ENCODE data around the gene PPM1H. TPM values are rescaled to one million over a fixed set of nuclear protein-coding genes. Genes with fewer than 3 reads are reported as not detected.

The PPM1H gene
- total RNA-seq, 1 donor from 2014 or later, result 0.49 TPM

DNA sequence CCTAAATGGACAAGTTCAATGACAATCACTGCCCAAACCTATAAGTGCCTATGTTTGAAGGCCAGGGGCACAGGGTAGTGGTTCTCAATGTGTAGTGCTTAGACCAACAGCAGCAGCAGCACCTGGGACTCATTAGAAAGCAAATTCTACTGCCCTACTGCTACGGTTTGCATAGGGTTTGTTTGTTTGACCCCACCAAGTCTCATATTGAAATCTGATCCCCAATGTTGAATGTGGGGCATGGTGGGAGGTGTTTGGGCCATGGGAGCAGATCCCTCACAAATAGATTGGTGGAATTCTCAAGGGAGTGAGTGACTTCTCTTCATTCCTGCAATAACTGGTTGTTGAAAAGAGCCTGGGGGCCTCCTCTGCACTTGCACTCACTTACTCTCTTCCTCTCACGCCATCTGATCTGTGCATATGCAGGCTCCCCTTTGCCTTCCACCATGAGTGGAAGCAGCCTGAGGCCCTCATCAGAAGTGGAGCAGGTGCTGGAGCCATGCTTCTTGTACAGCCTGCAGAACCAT is 39.5 kb downstream of the PPM1H start:
- H3K27ac ChIP-seq, result no peak overlapping the region
- no peaks in the 10 kb centered on the region for H3K36me3 ChIP-seq
- TF ChIP-seq, protein P1, sequence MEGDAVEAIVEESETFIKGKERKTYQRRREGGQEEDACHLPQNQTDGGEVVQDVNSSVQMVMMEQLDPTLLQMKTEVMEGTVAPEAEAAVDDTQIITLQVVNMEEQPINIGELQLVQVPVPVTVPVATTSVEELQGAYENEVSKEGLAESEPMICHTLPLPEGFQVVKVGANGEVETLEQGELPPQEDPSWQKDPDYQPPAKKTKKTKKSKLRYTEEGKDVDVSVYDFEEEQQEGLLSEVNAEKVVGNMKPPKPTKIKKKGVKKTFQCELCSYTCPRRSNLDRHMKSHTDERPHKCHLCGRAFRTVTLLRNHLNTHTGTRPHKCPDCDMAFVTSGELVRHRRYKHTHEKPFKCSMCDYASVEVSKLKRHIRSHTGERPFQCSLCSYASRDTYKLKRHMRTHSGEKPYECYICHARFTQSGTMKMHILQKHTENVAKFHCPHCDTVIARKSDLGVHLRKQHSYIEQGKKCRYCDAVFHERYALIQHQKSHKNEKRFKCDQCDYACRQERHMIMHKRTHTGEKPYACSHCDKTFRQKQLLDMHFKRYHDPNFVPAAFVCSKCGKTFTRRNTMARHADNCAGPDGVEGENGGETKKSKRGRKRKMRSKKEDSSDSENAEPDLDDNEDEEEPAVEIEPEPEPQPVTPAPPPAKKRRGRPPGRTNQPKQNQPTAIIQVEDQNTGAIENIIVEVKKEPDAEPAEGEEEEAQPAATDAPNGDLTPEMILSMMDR (IDR thresholded peaks at IDR 0.05), result no peak
- TF ChIP-seq POLR2AphosphoS5 (IDR thresholded peaks at IDR 0.05; ENCODE audit: insufficient read depth in 1 of 2, low read depth in 1 of 2) (no peak), POLR2A (IDR thresholded peaks at IDR 0.05) (no peak)
- no peak overlapping the region for H3K4me3 ChIP-seq
- intact Hi-C loops (cut with DNase I), result no loop called here
- no peaks in the 10 kb centered on the region for H3K27me3 ChIP-seq
- DNase-seq (ENCODE audit: extremely low spot score in 2 of 2), result no peak
- H3K9me3 ChIP-seq, result no peaks in the 10 kb centered on the region
- no peaks in the 10 kb centered on the region for H3K4me1 ChIP-seq

DNA sequence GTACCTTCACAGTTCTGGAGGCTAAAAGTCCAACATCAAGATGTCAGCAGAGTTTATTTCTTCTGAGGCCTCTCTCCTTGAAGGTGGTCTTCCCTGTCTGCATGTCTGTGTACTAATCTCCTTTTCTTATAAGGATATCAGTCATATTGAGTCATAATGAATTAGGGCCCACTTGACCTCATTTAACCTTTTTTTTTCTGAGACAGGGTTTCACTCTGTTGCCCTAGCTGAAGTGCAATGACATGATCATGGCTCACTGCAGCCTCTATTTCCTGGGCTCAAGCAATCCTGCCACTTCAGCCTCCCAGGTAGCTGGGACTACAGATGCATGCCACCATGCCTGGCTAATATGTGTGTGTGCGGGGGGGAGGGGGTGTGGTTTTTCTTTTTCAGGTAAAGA is 41.7 kb downstream of the PPM1H start:
- H3K4me3 ChIP-seq, result no peak overlapping the region
- no peaks in the 10 kb centered on the region for H3K4me1 ChIP-seq
- H3K27me3 ChIP-seq, result no peaks in the 10 kb centered on the region
- TF ChIP-seq, protein P1 (IDR thresholded peaks at IDR 0.05), result no peak
- TF ChIP-seq POLR2AphosphoS5 (IDR thresholded peaks at IDR 0.05; ENCODE audit: insufficient read depth in 1 of 2, low read depth in 1 of 2), result no peak
- TF ChIP-seq POLR2A (IDR thresholded peaks at IDR 0.05), result no peak
- no peak overlapping the region for H3K27ac ChIP-seq
- DNase-seq (ENCODE audit: extremely low spot score in 2 of 2), result no peak
- no peaks in the 10 kb centered on the region for H3K9me3 ChIP-seq
- intact Hi-C loops (cut with DNase I), result no loop called here
- H3K36me3 ChIP-seq, result no peaks in the 10 kb centered on the region

DNA sequence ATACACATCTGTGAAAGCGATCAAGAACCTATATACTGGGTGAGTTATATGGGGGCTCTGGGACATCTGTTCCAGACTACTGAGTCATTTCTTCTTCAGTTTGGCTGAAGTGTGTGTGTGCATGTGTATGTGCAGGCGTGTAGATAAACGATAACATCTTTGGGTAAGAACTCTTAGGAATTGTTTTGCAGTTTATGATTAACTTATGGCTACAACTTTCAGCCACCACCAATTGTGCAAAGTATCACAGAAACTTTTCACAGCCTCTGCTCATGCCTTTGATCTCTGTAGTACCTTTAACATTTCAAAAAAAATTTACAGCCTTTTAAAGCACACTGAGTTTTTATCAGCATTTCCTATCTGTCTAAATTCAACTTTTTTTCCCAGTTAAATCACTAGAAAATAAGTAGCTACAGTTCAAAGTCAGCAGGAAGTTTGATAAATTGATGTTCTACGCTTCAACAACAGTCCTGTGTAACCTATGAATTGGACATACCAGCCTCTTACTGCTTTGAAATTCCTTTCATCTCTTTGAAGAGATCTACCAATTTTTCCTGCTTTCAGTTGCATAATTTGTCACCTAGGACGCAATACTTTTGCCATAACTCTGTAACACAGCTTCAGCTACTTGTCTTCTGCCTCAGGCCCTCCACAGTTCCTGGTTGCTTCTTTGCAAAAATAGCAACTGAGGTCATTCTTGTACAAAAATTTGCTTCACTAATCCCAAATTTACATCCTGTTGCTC is 43.0 kb downstream of the PPM1H start:
- H3K4me1 ChIP-seq, result no peaks in the 10 kb centered on the region
- intact Hi-C loops (cut with DNase I), result no loop called here

DNA sequence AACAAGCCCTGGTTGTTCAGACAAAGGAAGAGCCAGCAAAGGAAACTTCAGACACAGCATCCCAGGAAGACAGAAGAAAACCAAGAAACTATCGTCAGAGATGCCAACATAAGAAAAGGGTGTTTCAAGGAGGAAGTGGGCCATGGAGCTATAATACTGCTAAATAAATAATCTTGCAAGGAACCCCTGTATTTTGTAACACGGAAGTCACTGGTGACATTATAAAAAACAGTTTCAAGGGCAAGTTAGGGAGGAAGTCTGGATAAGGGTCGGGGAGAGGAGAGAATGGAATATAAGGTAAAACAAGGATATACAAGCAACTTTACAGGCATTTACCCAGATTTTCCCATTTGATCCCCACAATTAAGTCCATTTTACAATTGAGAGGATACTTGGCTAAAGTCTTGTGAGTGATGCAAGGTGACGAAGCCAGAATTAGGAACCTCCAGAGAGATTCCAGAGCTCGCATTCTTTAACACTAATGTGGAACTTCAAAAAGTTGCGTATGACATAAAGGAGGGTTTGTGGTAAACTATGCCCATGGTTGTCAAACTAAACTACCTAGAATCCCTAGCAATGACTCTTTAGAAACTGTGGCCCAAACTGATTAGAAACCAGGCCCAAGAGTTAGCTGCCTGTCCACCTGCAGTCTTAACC is 46.4 kb downstream of the PPM1H start:
- Histone ChIP-seq H3K4me3 (no peak overlapping the region), H3K27ac (no peak overlapping the region), H3K4me1 (no peaks in the 10 kb centered on the region), H3K9me3 (no peaks in the 10 kb centered on the region), H3K36me3 (no peaks in the 10 kb centered on the region), H3K27me3 (no peaks in the 10 kb centered on the region)
- intact Hi-C loops (cut with DNase I), result no loop called here
- no peak for TF ChIP-seq POLR2A (IDR thresholded peaks at IDR 0.05)
- TF ChIP-seq, protein P1 (IDR thresholded peaks at IDR 0.05), result no peak
- DNase-seq (ENCODE audit: extremely low spot score in 2 of 2), result no peak

More for the DNA sequence above, 43.0 kb downstream of the PPM1H start:
- H3K27ac ChIP-seq, result no peak overlapping the region
- H3K36me3 ChIP-seq, result no peaks in the 10 kb centered on the region
- DNase-seq (ENCODE audit: extremely low spot score in 2 of 2), result no peak
- H3K4me3 ChIP-seq, result no peak overlapping the region
- H3K27me3 ChIP-seq, result no peaks in the 10 kb centered on the region
- no peak for TF ChIP-seq POLR2AphosphoS5 (IDR thresholded peaks at IDR 0.05; ENCODE audit: insufficient read depth in 1 of 2, low read depth in 1 of 2)
- TF ChIP-seq, protein P1 (IDR thresholded peaks at IDR 0.05), result no peak
- H3K9me3 ChIP-seq, result no peaks in the 10 kb centered on the region

DNA sequence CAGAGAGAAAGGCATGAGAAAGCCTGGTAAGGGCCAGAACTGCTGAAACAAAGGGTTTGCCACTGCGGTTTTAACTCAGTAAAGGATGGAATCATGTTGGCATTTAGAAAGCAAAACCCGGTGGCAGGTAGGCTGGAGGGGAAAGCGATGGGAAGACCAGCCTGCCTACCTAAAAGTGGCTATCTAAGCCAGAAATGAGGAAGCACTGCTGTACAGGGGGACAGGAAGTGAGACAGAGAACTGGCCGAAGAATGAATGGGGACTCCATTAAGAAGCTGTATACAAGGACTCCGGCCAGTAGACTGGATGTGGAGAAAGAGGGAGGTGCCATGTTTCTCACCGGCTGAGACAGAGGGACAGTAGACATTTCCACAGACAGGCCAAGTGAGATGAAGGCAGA is 48.2 kb downstream of the PPM1H start:
- TF ChIP-seq POLR2A (IDR thresholded peaks at IDR 0.05), result no peak
- no peak for TF ChIP-seq POLR2AphosphoS5 (IDR thresholded peaks at IDR 0.05; ENCODE audit: insufficient read depth in 1 of 2, low read depth in 1 of 2)
- H3K4me3 ChIP-seq, result no peak overlapping the region
- no peak overlapping the region for H3K27ac ChIP-seq
- H3K27me3 ChIP-seq, result no peaks in the 10 kb centered on the region
- no peaks in the 10 kb centered on the region for H3K36me3 ChIP-seq
- intact Hi-C loops (cut with DNase I), result no loop called here
- DNase-seq (ENCODE audit: extremely low spot score in 2 of 2), result no peak
- H3K9me3 ChIP-seq, result no peaks in the 10 kb centered on the region
- H3K4me1 ChIP-seq, result no peaks in the 10 kb centered on the region

Data from vagina (tissue), 2 donors.